H9 (cell line): ENCODE measurements around the gene BORCS6. TPM values are rescaled to one million over a fixed set of nuclear protein-coding genes. Genes with fewer than 3 reads are reported as not detected.

Source experiments
- DNase-seq: peaks from one replicate; pipeline ENCODE4 v3.0.0-alpha.2; 2017
- H2AFZ ChIP-seq: one replicate; pipeline ENCODE4 v1.6.1; 2013; ENCODE audit warnings: mild to moderate bottlenecking, low read length, control low read depth, moderate library complexity
- H2AK5ac ChIP-seq: 2 replicates; pipeline ENCODE4 v1.6.1; 2013; ENCODE audit warnings: low read length, control low read depth, mixed read lengths; ENCODE audit not compliant: insufficient read length
- H2BK120ac ChIP-seq: one replicate; pipeline ENCODE4 v1.6.1; 2013; ENCODE audit warnings: low read depth, mild to moderate bottlenecking, low read length, control low read depth, inconsistent platforms; ENCODE audit not compliant: poor library complexity, severe bottlenecking
- H2BK12ac ChIP-seq: 2 replicates; pipeline ENCODE4 v1.6.1; 2013; ENCODE audit warnings: low read length, control low read depth, mixed read lengths, low read depth; ENCODE audit not compliant: insufficient read length
- H2BK15ac ChIP-seq: 2 replicates; pipeline ENCODE4 v1.6.1; 2013; ENCODE audit warnings: low read depth, low read length, control low read depth
- H2BK20ac ChIP-seq: one replicate; pipeline ENCODE4 v1.6.1; 2013; ENCODE audit warnings: low read depth, mild to moderate bottlenecking, low read length, control low read depth, inconsistent platforms; ENCODE audit not compliant: poor library complexity, severe bottlenecking
- H2BK5ac ChIP-seq: 2 replicates; pipeline ENCODE4 v1.6.1; 2013; ENCODE audit warnings: low read length, control low read depth, mixed read lengths; ENCODE audit not compliant: insufficient read length
- H3K14ac ChIP-seq: 2 replicates; pipeline ENCODE4 v1.6.1; 2013; ENCODE audit warnings: low read length, control low read depth; ENCODE audit not compliant: insufficient read depth
- H3K18ac ChIP-seq: 2 replicates; pipeline ENCODE4 v1.6.1; 2013; ENCODE audit warnings: low read depth, mild to moderate bottlenecking, mixed read lengths, low read length, control low read depth; ENCODE audit not compliant: insufficient read length
- H3K23ac ChIP-seq: 2 replicates; pipeline ENCODE4 v1.6.1; 2013; ENCODE audit warnings: low read length, control low read depth, mixed read lengths, low read depth; ENCODE audit not compliant: insufficient read length
- H3K23me2 ChIP-seq: 2 replicates; pipeline ENCODE4 v1.6.1; 2013; ENCODE audit warnings: low read depth, mild to moderate bottlenecking, mixed read lengths, low read length, control low read depth; ENCODE audit not compliant: insufficient read length, poor library complexity, severe bottlenecking
- H3K27ac ChIP-seq: 2 replicates; pipeline ENCODE4 v1.5.1; 2013; ENCODE audit warnings: low read length, control low read depth, mixed read lengths, low read depth; ENCODE audit not compliant: insufficient read length
- H3K27me3 ChIP-seq: 2 replicates; pipeline ENCODE4 v1.6.1; 2013; ENCODE audit warnings: low read length, control low read depth, inconsistent platforms; ENCODE audit not compliant: insufficient read depth
- H3K4ac ChIP-seq: 2 replicates; pipeline ENCODE4 v1.6.1; 2013; ENCODE audit warnings: low read depth, mild to moderate bottlenecking, control low read depth, inconsistent platforms, low read length, moderate library complexity
- H3K4me1 ChIP-seq: 2 replicates; pipeline ENCODE4 v1.6.1; 2013; ENCODE audit warnings: low read length, control low read depth, inconsistent platforms; ENCODE audit not compliant: insufficient read depth
- H3K4me2 ChIP-seq: 2 replicates; pipeline ENCODE4 v1.6.1; 2013; ENCODE audit warnings: low read length, control low read depth, mixed read lengths; ENCODE audit not compliant: insufficient read length, insufficient read depth
- H3K56ac ChIP-seq: 2 replicates; pipeline ENCODE4 v1.6.1; 2013; ENCODE audit warnings: low read depth, mild to moderate bottlenecking, mixed read lengths, low read length, control low read depth; ENCODE audit not compliant: insufficient read length
- H3K79me1 ChIP-seq: 2 replicates; pipeline ENCODE4 v1.6.1; 2013; ENCODE audit warnings: low read depth, mild to moderate bottlenecking, moderate library complexity, low read length, control low read depth, inconsistent platforms; ENCODE audit not compliant: insufficient read depth, poor library complexity, severe bottlenecking
- H3K79me2 ChIP-seq: 2 replicates; pipeline ENCODE4 v1.6.1; 2013; ENCODE audit warnings: low read length, control low read depth, inconsistent platforms; ENCODE audit not compliant: insufficient read depth
- H3K9ac ChIP-seq: 2 replicates; pipeline ENCODE4 v1.6.1; 2013; ENCODE audit warnings: low read length, control low read depth, mixed read lengths; ENCODE audit not compliant: insufficient read length; ENCODE audit errors: extremely low read depth
- H3K9me3 ChIP-seq: one replicate; pipeline ENCODE4 v1.6.1; 2013; ENCODE audit warnings: low read depth, low read length, inconsistent platforms; ENCODE audit not compliant: control insufficient read depth
- H3T11ph ChIP-seq: one replicate; pipeline ENCODE4 v1.6.1; 2013; ENCODE audit warnings: mild to moderate bottlenecking, low read length, control low read depth, inconsistent platforms
- H4K20me1 ChIP-seq: one replicate; pipeline ENCODE4 v1.6.1; 2013; ENCODE audit not compliant: control insufficient read depth, insufficient read length, insufficient read depth
- H4K5ac ChIP-seq: 2 replicates; pipeline ENCODE4 v1.6.1; 2013; ENCODE audit warnings: low read depth, mild to moderate bottlenecking, mixed read lengths, low read length, control low read depth; ENCODE audit not compliant: insufficient read length
- H4K8ac ChIP-seq: replicated peaks from 2 replicates; pipeline ENCODE4 v1.6.1; 2013; ENCODE audit warnings: low read length, control low read depth, mixed read lengths, low read depth; ENCODE audit not compliant: insufficient read length
- H4K91ac ChIP-seq: 2 replicates; pipeline ENCODE4 v1.6.1; 2013; ENCODE audit warnings: low read depth, mild to moderate bottlenecking, moderate library complexity, mixed read lengths, low read length, control low read depth; ENCODE audit not compliant: insufficient read length
- H3K27ac Mint-ChIP-seq, 3 experiments: 2 replicates in 2 of 3; 3 replicates in 1 of 3; pipeline ENCODE4 v1.8.0; 2020 to 2021; ENCODE audit warnings: mixed read lengths in 3 of 3, mild to moderate bottlenecking in 1 of 3, moderate library complexity in 1 of 3
- H3K27me3 Mint-ChIP-seq: 2 replicates; pipeline ENCODE4 v1.8.0; 2021; ENCODE audit warnings: low read depth, mild to moderate bottlenecking, moderate library complexity, mixed read lengths
- H3K36me3 Mint-ChIP-seq, 3 experiments: 2 replicates in 2 of 3; 3 replicates in 1 of 3; pipeline ENCODE4 v1.8.0; 2020 to 2021; ENCODE audit warnings: low read depth in 3 of 3, mixed read lengths in 3 of 3; ENCODE audit not compliant: insufficient read depth in 1 of 3
- H3K4me1 Mint-ChIP-seq, 2 experiments: 2 replicates each; pipeline ENCODE4 v1.8.0; 2020; ENCODE audit warnings: mixed read lengths in 2 of 2
- H3K4me3 Mint-ChIP-seq, 2 experiments: 2 replicates in 1 of 2; 3 replicates in 1 of 2; pipeline ENCODE4 v1.8.0; 2020 to 2021; ENCODE audit warnings: mild to moderate bottlenecking in 2 of 2, mixed read lengths in 2 of 2, moderate library complexity in 1 of 2
- H3K9me3 Mint-ChIP-seq, 2 experiments: 2 replicates in 1 of 2; 3 replicates in 1 of 2; pipeline ENCODE4 v1.8.0; 2020; ENCODE audit warnings: mild to moderate bottlenecking in 2 of 2, mixed read lengths in 2 of 2, moderate library complexity in 1 of 2
- CTCF ChIP-seq: fragments of 200-600 bp; sonication (generic); conservative IDR thresholded peaks from 3 replicates; pipeline ENCODE4 v1.8.0; 2021; ENCODE audit warnings: antibody characterized with exemption, mild to moderate bottlenecking
- WGBS: extraction: QIAGEN DNeasy Blood & Tissue Kit; methylation state at CpG from one replicate; pipeline ENCODE4 v1.1.7; 2013; ENCODE audit warnings: missing lambda C conversion rate, low lambda C conversion rate, mixed read lengths; ENCODE audit not compliant: insufficient read length; ENCODE audit errors: extremely low coverage; 5-methylcytosine and 5-hydroxymethylcytosine counted together
- microRNA-seq: library from miRNA; unstranded; fragments of <30 nt; microRNA quantifications from one replicate; pipeline ENCODE4, GENCODE V29; 2020; ENCODE audit warnings: borderline microRNAs expressed
- total RNA-seq: library from RNA; stranded (reverse); gene quantifications from 2 replicates; pipeline ENCODE4 v1.2.1, GENCODE V29; 2021

Gene BORCS6
- total RNA-seq, 1 experiment from 2014 or later, result 3.1 TPM

GRCh38 chr17:8138374-8138671 is 51.7 kb downstream of the BORCS6 start:
- no peaks in the 10 kb centered on the region for H3K79me1 ChIP-seq
- no CpG with 5 or more reads among the region's 7 CpGs for WGBS
- no peak overlapping the region for H3K4ac ChIP-seq
- no peak overlapping the region for H4K91ac ChIP-seq
- Mint-ChIP-seq H3K4me1 (peaks cover 6 to 15% of the 10 kb centered on the region in 2 experiments), H3K4me3 (no peak overlapping the region), H3K27me3 (peaks cover 6% of the 10 kb centered on the region), H3K27ac (no peak overlapping the region), H3K9me3 (no peaks in the 10 kb centered on the region), H3K36me3 (peaks cover 6 to 32% (median 22%) of the 10 kb centered on the region in 3 experiments; a peak in 6 of 7 replicates)
- no peak overlapping the region for H2BK120ac ChIP-seq
- peak overlapping the region; percentile 87 for H2AFZ ChIP-seq
- no peak for TF ChIP-seq CTCF
- no peak overlapping the region for H2BK20ac ChIP-seq
- H4K20me1 ChIP-seq, result no peaks in the 10 kb centered on the region
- peak; percentile 34 for DNase-seq
- no peak overlapping the region for H3K56ac ChIP-seq
- no peak overlapping the region for H3K14ac ChIP-seq
- peaks cover 8% of the 10 kb centered on the region for H3K23me2 ChIP-seq
- H3K9ac ChIP-seq, result peak overlapping the region; percentile 37
- H3K79me2 ChIP-seq, result no peaks in the 10 kb centered on the region
- no peak overlapping the region for H4K8ac ChIP-seq
- H2BK15ac ChIP-seq, result no peak overlapping the region
- H3K23ac ChIP-seq, result no peak overlapping the region
- no peak overlapping the region for H4K5ac ChIP-seq
- H3K27me3 ChIP-seq, result no peaks in the 10 kb centered on the region
- H3K18ac ChIP-seq, result no peak overlapping the region
- no peak overlapping the region for H2AK5ac ChIP-seq
- no peak overlapping the region for H3K27ac ChIP-seq
- H3K4me1 ChIP-seq, result no peaks in the 10 kb centered on the region
- H2BK5ac ChIP-seq, result no peak overlapping the region
- H2BK12ac ChIP-seq, result no peak overlapping the region
- H3K4me2 ChIP-seq, result peak overlapping the region; percentile 60
- H3K9me3 ChIP-seq, result no peaks in the 10 kb centered on the region
- H3T11ph ChIP-seq, result no peak overlapping the region

Small RNA genes within 50 kb of the gene (microRNA-seq; reads per million reads assigned to microRNA genes)
- gene MIR4521, result 83.3 reads per million, percentile 70 among the genes with 10 or more reads in this experiment
- gene MIR6883, result not detected

Other genes with a start within 250 kb of the BORCS6 start
- 0.15 and 0.35 TPM in 2 replicates for gene GUCY2D, start 187.6 kb downstream of the BORCS6 start, total RNA-seq
- gene ALOX15B, start 151.1 kb downstream of the BORCS6 start, total RNA-seq, result 0.11 TPM in 1 of 2 replicates, not detected in the other
- 0.86 and 1.2 TPM in 2 replicates for gene ALOX12B, start 102.5 kb downstream of the BORCS6 start, total RNA-seq
- gene ALOXE3, start 71.7 kb downstream of the BORCS6 start, total RNA-seq, result 0.13 and 0.42 TPM in 2 replicates
- gene HES7, start 66.1 kb downstream of the BORCS6 start, total RNA-seq, result 0.26 and 0.33 TPM in 2 replicates
- 36.5 and 37.2 TPM in 2 replicates for gene PER1, start 37.8 kb downstream of the BORCS6 start, total RNA-seq
- gene VAMP2, start 27.2 kb downstream of the BORCS6 start, total RNA-seq, result 22.8 and 22.9 TPM in 2 replicates
- 12.7 and 14.3 TPM in 2 replicates for gene TMEM107, start 13.8 kb downstream of the BORCS6 start, total RNA-seq
- gene AURKB, start 20.4 kb upstream of the BORCS6 start, total RNA-seq, result 160 and 171 TPM in 2 replicates
- gene CTC1, start 57.9 kb upstream of the BORCS6 start, total RNA-seq, result 36.9 and 37.0 TPM in 2 replicates
- gene PFAS, start 59.1 kb upstream of the BORCS6 start, total RNA-seq, result 224 and 228 TPM in 2 replicates
- gene RANGRF, start 98.5 kb upstream of the BORCS6 start, total RNA-seq, result 36.9 and 42.5 TPM in 2 replicates
- gene SLC25A35, start 105.2 kb upstream of the BORCS6 start, total RNA-seq, result 3.9 and 4.3 TPM in 2 replicates
- gene ARHGEF15, start 120.1 kb upstream of the BORCS6 start, total RNA-seq, result 0.35 and 0.39 TPM in 2 replicates
- gene ODF4, start 149.7 kb upstream of the BORCS6 start, total RNA-seq, result not detected in 2 replicates
- gene RPL26, start 193.0 kb upstream of the BORCS6 start, total RNA-seq, result 2,434 and 2,435 TPM in 2 replicates
- gene RNF222, start 207.6 kb upstream of the BORCS6 start, total RNA-seq, result 0.07 and 0.09 TPM in 2 replicates
- gene NDEL1, start 245.7 kb upstream of the BORCS6 start, total RNA-seq, result 32.9 and 38.4 TPM in 2 replicates